ENCODE data around the gene PCSK4.
"Not testable (repeated sequence)": the region's sequence is repeated elsewhere in the genome, so short reads cannot be mapped to it uniquely, and the experiment has no call there.

PCSK4 gene

GRCh38 chr19:1522838-1523237 lies 32.7 kb upstream of the PCSK4 start:
- DNase-seq (ENCODE audit: extremely low read depth in 1 of 2, low read depth in 1 of 2), result no peak

DNA sequence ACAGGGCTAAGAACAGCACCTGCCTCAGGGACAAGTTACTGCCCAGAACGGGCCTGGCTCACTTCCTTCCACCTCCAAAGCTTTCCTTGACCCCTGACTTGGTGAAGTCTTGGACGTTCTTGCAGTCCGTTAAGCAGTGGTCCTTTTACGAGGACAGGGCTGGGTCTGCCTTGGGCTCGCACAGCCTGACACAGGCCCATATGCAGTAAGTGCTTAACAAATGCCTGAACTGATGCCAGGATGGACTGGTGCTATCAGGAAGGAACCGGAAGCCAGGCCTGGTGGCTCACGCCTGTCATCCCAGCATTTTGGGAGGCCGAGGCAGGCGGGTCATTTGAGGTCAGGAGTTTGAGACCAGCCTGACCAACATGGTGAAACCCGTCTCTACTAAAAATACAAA lies 31.9 kb upstream of the PCSK4 start:
- DNase-seq (ENCODE audit: extremely low read depth in 1 of 2, low read depth in 1 of 2), result no peak

- DNase-seq (ENCODE audit: extremely low read depth in 1 of 2, low read depth in 1 of 2), result no peak
Observed at GRCh38 chr19:1521636-1522035, 31.5 kb upstream of the PCSK4 start.

DNA sequence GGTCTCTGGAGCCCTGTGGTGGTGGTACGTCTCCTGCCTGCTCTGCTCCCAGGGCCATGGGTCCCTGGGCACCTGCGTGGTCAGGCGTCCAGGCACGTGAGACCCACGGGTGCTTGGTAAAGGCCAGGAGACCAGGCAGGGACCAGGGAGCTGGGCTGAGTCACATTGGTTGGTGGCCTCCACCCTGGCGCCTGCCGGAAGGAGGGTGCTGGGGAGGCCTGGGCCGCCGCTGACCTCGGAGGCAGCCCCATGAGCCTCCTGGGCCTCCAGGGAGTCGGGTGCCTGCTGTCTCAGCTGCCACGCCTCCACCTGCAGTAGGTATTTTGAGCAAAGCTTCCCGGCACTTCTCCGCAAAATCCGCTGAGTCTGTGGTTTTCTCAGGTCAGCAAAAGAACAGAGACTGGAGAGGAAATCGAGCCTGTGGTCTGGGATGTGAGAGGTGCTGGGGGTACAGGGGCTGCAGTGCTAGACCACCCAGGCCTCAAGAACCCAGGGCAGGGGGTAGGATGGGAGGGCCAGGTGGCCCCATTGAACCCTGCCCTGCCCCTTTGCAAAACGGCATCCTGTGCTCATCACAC lies 30.1 kb upstream of the PCSK4 start:
- no peak for DNase-seq (ENCODE audit: extremely low read depth in 1 of 2, low read depth in 1 of 2)

DNA sequence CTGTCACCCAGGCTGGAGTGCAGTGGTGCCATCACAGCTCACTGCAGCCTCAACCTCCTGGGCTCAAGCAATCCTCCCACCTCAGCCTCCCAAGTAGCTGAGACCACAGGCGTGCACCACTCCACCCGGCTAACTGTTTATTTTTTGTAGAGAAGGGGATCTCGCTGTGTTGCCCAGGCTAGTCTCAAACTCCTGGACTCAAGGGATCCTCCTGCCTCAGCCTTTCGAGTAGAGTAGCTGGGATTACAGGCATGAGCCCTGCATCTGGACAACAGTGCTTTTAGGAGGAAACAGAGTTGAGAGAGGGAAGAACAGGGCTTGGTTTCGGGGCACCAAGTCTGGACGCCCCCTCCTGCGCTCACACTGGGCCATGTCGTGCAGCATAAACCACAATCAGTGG lies 29.7 kb upstream of the PCSK4 start:
- DNase-seq (ENCODE audit: extremely low read depth in 1 of 2, low read depth in 1 of 2), result not testable (repeated sequence)

DNA sequence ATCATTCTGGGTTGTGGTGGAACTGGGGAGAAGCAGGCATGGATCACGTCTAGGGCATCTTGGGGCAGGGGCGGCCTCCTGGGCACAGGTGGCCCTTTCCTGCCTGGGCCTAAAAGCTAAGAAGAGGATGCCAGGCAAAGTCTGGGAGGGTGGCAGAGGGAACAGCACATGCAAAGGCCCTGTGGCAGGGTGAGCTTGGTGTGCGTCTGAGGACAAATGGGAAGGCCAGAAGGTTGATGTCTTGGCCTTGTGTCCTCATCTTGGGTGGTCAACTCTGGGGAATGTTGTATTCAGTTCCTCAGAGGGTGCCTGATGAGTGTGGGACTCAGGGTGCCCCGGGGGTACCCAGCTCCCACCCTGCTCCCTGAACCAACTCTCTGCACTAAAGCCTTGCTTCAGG lies 28.3 kb upstream of the PCSK4 start:
- DNase-seq (ENCODE audit: extremely low read depth in 1 of 2, low read depth in 1 of 2), result no peak

DNA sequence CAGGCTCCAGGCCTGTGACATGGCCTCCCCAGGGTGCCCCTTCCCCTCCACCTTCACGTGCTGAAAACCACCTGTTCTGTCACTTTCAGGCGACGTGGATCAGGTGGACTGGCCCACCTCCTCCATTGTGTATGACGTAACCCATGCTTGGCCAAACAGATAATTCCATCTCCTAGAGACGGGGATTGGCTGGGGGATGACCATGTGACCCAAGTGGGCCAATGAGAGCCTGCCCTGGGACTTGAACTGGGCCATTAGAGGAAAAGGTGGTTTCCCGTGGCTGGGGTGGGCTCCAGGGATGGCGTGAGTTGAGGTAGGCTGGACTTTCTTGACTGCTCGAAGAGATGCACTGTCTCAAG lies 26.2 kb upstream of the PCSK4 start:
- no peak for DNase-seq (ENCODE audit: extremely low read depth in 1 of 2, low read depth in 1 of 2)

GRCh38 chr19:1514986-1515721 lies 25.0 kb upstream of the PCSK4 start:
- DNase-seq (ENCODE audit: extremely low read depth in 1 of 2, low read depth in 1 of 2), result no peak

DNA sequence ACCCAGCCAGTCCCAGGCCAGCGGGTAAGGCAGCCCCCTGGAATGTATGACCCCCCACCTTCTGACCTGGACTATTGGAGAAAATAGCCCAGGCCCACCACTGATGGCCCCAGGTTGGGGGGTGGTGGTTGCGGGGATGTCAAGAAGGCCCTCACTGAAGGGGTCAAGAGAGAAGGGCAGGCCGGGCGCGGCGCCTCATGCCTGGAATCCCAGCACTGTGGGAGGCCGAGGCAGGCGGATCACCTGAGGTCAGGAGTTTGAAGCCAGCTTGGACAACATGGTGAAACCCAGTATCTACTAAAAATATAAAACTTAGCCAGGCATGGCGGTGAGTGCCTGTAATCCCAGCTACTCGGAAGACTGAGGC lies 24.1 kb upstream of the PCSK4 start:
- DNase-seq (ENCODE audit: extremely low read depth in 1 of 2, low read depth in 1 of 2), result no peak

GRCh38 chr19:1513499-1514294 lies 23.5 kb upstream of the PCSK4 start:
- peak in 1 of 2 donors; percentile 62 for DNase-seq (ENCODE audit: extremely low read depth in 1 of 2, low read depth in 1 of 2)

GRCh38 chr19:1512671-1513498 lies 22.7 kb upstream of the PCSK4 start, which contains the start of gene ADAMTSL5:
TSS of gene ADAMTSL5 (minus strand) at chr19:1513019. CDS start at chr19:1510943, 2,076 bp downstream.
- peak in 1 of 2 donors; percentile 47 for DNase-seq (ENCODE audit: extremely low read depth in 1 of 2, low read depth in 1 of 2)

DNA sequence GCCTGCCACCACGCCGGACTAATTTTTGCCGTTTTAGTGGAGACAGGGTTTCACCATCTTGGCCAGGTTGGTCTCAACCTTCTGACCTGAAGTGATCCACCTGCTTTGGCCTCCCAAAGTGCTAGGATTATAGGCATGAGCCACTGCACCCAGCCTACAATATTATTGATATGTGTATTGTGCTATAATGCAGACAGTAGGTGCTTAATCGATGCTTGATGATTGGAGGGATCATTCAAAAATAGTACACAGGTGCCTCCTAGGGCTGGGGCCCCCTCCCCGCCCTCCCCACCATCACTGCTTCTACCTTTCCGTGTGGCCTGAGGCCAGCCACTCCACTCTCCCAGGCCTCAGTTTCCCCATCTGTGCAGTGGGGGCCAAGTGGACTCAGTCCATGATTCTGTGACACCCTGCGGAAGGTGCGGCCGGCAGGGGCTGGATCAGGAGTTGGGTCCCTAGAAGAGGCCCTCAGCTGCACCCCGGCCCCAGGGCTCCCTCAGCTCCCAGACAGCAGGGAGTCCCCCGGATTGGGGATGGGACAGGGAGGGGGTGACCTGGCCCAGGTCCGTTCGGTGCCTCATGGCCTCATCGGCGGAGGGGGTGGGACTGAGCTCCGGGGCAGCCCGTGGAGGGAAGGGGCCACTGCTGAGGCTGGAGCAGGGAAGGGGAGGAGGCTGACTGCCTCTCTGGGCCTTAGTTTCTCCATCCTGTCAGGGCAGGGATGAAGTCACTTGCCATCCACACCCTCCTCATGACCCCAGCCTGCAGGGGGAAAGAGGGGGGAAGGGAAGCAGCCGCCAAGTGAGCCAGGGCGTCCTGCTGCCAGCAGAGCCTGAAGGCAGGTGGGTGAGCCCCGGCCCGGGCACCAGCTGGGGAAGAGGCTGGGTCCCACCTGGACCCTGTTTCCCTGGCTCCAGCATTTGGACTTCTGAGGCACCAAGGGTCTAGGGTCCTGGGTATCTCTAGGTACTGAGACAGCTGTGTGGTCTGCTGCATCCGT lies 21.5 kb upstream of the PCSK4 start:
- DNase-seq (ENCODE audit: extremely low read depth in 1 of 2, low read depth in 1 of 2), result no peak

- DNase-seq (ENCODE audit: extremely low read depth in 1 of 2, low read depth in 1 of 2), result no peak
Observed at GRCh38 chr19:1510807-1511206, 20.7 kb upstream of the PCSK4 start.

GRCh38 chr19:1510442-1510806 lies 20.3 kb upstream of the PCSK4 start:
- no peak for DNase-seq (ENCODE audit: extremely low read depth in 1 of 2, low read depth in 1 of 2)

DNA sequence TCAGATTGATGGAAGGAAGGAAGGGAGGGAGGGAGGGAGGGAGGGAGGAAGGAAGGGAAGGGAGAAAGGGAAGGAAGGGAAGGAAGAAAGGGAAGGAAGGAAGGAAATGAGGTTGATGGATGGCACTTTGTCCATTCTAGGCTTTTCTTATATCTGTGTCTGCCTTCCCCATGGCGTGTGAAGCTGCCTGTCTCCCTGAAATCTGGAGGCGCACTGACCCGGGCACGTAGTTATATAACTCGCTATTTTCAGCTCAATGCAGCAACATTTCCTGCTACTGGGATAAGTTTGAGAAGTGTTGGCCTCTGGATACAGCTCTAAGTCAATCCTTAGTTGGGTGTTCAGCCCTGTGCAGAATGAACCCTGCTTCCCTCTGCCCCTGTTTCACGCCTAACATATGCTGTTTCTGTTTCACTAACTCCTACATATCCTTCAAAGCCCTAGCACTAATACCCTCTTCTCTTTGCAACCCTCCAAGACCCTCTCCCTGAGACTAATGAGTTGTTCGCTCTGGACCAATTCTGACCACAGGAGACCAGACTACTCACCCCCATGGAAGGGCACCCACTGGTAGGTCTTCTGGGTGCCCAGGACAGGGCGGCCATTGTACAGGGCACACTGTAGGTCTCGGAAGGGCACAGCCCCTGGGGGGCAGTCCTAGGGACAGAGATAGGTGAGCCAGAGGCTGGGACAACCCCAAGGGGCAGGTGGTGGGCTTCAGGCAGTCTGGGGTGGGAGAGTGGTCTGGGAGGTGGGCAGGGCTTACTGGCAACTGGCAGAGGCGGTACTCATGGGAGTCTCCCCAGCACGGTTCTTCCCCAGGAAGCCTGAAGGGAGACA lies 19.7 kb upstream of the PCSK4 start:
- DNase-seq (ENCODE audit: extremely low read depth in 1 of 2, low read depth in 1 of 2), result no peak

DNA sequence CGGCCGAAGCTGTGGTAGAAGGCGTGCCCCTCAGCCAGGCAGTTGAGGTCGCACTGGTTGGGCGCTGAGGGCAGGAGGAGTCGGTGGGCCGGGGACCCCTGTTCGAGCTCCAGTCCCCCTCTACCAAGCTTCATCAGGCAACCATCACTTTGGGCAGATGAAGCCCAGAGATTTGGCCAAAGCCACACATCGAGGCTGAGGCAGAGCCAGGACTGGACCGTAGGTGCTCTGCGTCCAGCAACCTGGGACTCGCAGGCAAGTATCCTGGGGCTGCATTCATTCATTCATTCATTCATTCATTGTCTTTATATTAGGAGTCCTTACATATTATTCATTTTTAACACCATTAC lies 18.3 kb upstream of the PCSK4 start:
- DNase-seq (ENCODE audit: extremely low read depth in 1 of 2, low read depth in 1 of 2), result no peak

- DNase-seq (ENCODE audit: extremely low read depth in 1 of 2, low read depth in 1 of 2), result peak; percentile 79 to 87
Observed at GRCh38 chr19:1507763-1508506, 17.8 kb upstream of the PCSK4 start.

GRCh38 chr19:1507192-1507660 lies 17.1 kb upstream of the PCSK4 start:
- no peak for DNase-seq (ENCODE audit: extremely low read depth in 1 of 2, low read depth in 1 of 2)

All from activated CD8-positive, alpha-beta memory T cell treated with anti-CD3 and anti-CD28 coated beads for 1 hour (primary cell).